ENCODE results near the gene DAP3. TPM values are rescaled to one million over a fixed set of nuclear protein-coding genes. Genes with fewer than 3 reads are reported as not detected.

Gene DAP3
- total and polyA plus RNA-seq, 10 of the 15 experiments (the other 5 are each of a cell fraction or from before 2014, with no cell fraction given): 60.0 to 223 (median 138) TPM

GRCh38 chr1:155696524-155696923 lies 7.6 kb downstream of the DAP3 start (continued):
- TF ChIP-seq BHLHE40 (IDR thresholded peaks at IDR 0.05; ENCODE audit: borderline replicate concordance in 1 of 2, low read depth in 2 of 2, low read length in 1 of 2): no peak
- TF ChIP-seq ZBTB33 (IDR thresholded peaks at IDR 0.05): no peak
- no peak for TF ChIP-seq CREM (IDR thresholded peaks at IDR 0.05; ENCODE audit: low read depth)
- no peak for TF ChIP-seq BMI1 (IDR thresholded peaks at IDR 0.05; ENCODE audit: borderline replicate concordance)

DNA sequence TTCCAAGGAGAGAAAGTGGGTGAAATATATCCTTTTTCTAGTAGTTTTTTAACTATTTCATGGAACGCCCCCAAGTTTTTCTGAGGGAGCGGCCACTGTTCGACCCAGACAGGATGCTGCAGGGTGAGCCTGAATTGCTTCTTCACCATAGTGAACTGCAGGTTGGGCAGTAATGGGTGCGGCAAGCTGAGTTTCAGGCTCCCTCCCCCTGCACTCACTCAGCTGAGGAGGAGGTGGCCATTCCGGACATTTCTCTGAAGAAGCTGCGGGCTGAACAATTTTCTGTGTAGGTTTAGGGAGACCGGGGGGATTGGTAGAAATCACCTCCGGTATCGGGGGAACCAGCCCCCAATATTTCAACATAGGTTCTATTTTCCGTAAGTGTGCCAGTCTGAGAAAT lies 8.2 kb downstream of the DAP3 start:
- no peaks in the 10 kb centered on the region for H3K4me1 ChIP-seq (ENCODE audit: control insufficient read depth, insufficient read depth, low read length)
- ATAC-seq (no peak), DNase-seq (ENCODE audit: low read depth, low spot score) (no peak), FAIRE-seq (no peak)
- no TSS peak for BruUV-seq (replicated peaks)
- in situ Hi-C loops (cut with MboI): no loop called here
- no peak overlapping the region for H3K4me3 ChIP-seq
- 98% methylated on average over 10 of the region's 10 CpGs for WGBS (ENCODE audit: insufficient coverage, insufficient replicate concordance, low lambda C conversion rate, missing lambda C conversion rate)
- H3K36me3 ChIP-seq (ENCODE audit: control insufficient read depth in 2 of 2, insufficient read depth in 2 of 2, low read length in 1 of 2): peaks cover 0 to 5% of the 10 kb centered on the region in 2 experiments; a peak in 1 of 4 replicates
- RAD21 ChIA-PET (ENCODE audit: unreplicated experiment): no interaction called here
- H3K27ac ChIP-seq (ENCODE audit: control insufficient read depth, insufficient read depth): no peak overlapping the region
- H3K79me2 ChIP-seq (ENCODE audit: control insufficient read depth, insufficient read depth, low read length): peaks cover 62% of the 10 kb centered on the region
- POLR2A ChIA-PET: interaction anchor here (0.6 kb wide), 1 partner anchor 118 kb away, joined by 8 read pairs; no protein-coding TSS in a partner anchor
- CTCF ChIA-PET: interaction anchor here (0.7 kb wide), 1 partner anchor 520 kb away, joined by 3 read pairs; no protein-coding TSS in a partner anchor
- H3K4me2 ChIP-seq (ENCODE audit: control insufficient read depth, insufficient read depth): no peak overlapping the region
- H3K9ac ChIP-seq (ENCODE audit: control insufficient read depth, insufficient read depth, low read length): no peak overlapping the region
- intact Hi-C loops (cut with micrococcal nuclease; ENCODE audit: unreplicated experiment): no loop called here
- H4K20me1 ChIP-seq (ENCODE audit: control insufficient read depth, insufficient read depth): no peaks in the 10 kb centered on the region
- H3K27me3 ChIP-seq (replicated peaks in 1 of 2; ENCODE audit: control insufficient read depth in 2 of 2, insufficient read depth in 2 of 2, low read length in 1 of 2): no peaks in the 10 kb centered on the region
- H2AFZ ChIP-seq (ENCODE audit: control insufficient read depth, low read depth, low read length): no peak overlapping the region
- no peaks in the 10 kb centered on the region; the same call in 2 of the 3 replicates for H3K9me3 ChIP-seq (replicated peaks; ENCODE audit: control insufficient read depth, insufficient read depth, low read length)
- SMC1A ChIA-PET (ENCODE audit: uncharacterized antibody, unreplicated experiment): no interaction called here
- TF ChIP-seq POLR2A (IDR thresholded peaks at IDR 0.05; ENCODE audit: low read depth, low read length) (no peak), SPI1 (IDR thresholded peaks at IDR 0.05; ENCODE audit: borderline replicate concordance, insufficient read depth, low read depth, low read length) (no peak), HDGF (IDR thresholded peaks at IDR 0.05) (no peak), BCL11A (IDR thresholded peaks at IDR 0.05; ENCODE audit: low read depth, low read length) (no peak), ZNF207 (IDR thresholded peaks at IDR 0.05; ENCODE audit: borderline replicate concordance) (no peak), SKIL (IDR thresholded peaks at IDR 0.05; ENCODE audit: low read depth, poor library complexity, severe bottlenecking) (no peak), HDAC2 (IDR thresholded peaks at IDR 0.05) (no peak), NFYA (IDR thresholded peaks at IDR 0.05; ENCODE audit: borderline replicate concordance, low read depth, low read length) (no peak), YBX1 (IDR thresholded peaks at IDR 0.05) (no peak)
- TF ChIP-seq, protein P1, sequence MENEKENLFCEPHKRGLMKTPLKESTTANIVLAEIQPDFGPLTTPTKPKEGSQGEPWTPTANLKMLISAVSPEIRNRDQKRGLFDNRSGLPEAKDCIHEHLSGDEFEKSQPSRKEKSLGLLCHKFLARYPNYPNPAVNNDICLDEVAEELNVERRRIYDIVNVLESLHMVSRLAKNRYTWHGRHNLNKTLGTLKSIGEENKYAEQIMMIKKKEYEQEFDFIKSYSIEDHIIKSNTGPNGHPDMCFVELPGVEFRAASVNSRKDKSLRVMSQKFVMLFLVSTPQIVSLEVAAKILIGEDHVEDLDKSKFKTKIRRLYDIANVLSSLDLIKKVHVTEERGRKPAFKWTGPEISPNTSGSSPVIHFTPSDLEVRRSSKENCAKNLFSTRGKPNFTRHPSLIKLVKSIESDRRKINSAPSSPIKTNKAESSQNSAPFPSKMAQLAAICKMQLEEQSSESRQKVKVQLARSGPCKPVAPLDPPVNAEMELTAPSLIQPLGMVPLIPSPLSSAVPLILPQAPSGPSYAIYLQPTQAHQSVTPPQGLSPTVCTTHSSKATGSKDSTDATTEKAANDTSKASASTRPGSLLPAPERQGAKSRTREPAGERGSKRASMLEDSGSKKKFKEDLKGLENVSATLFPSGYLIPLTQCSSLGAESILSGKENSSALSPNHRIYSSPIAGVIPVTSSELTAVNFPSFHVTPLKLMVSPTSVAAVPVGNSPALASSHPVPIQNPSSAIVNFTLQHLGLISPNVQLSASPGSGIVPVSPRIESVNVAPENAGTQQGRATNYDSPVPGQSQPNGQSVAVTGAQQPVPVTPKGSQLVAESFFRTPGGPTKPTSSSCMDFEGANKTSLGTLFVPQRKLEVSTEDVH (IDR thresholded peaks at IDR 0.05; ENCODE audit: low read depth, partially characterized antibody): no peak

Data from GM12878 (cell line).